Activated T-helper 17 cell treated with anti-CD3 and anti-CD28 coated beads, Interleukin-2, amount 50 U/mL, for 72 hours (primary cell): ENCODE data around the gene LRMDA. TPM values are rescaled to one million over a fixed set of nuclear protein-coding genes. Genes with fewer than 3 reads are reported as not detected.

Source experiments
- ATAC-seq: fragments of 150-1000 bp; cut with Tn5 transposase; replicated peaks from 2 replicates; pipeline ENCODE4 v1.10.0; 2021; ENCODE audit warnings: mild to moderate bottlenecking, moderate library complexity
- H3K27ac Mint-ChIP-seq: one replicate; pipeline ENCODE4 v1.8.0; 2022; ENCODE audit warnings: mixed read lengths
- H3K27me3 Mint-ChIP-seq: one replicate; pipeline ENCODE4 v1.8.0; 2022; ENCODE audit warnings: mixed read lengths
- H3K36me3 Mint-ChIP-seq: one replicate; pipeline ENCODE4 v1.8.0; 2022; ENCODE audit warnings: low read depth, mild to moderate bottlenecking, mixed read lengths
- H3K4me1 Mint-ChIP-seq: one replicate; pipeline ENCODE4 v1.8.0; 2022; ENCODE audit warnings: mixed read lengths
- H3K4me3 Mint-ChIP-seq: one replicate; pipeline ENCODE4 v1.8.0; 2022; ENCODE audit warnings: mild to moderate bottlenecking, mixed read lengths
- H3K9me3 Mint-ChIP-seq: one replicate; pipeline ENCODE4 v1.8.0; 2022; ENCODE audit warnings: mixed read lengths
- total RNA-seq, 2 donors: library from RNA; stranded (reverse); gene quantifications; one replicate each; pipeline ENCODE4 v1.2.3, GENCODE V29; 2022

The LRMDA gene
- total RNA-seq, 2 donors from 2014 or later = not detected

DNA sequence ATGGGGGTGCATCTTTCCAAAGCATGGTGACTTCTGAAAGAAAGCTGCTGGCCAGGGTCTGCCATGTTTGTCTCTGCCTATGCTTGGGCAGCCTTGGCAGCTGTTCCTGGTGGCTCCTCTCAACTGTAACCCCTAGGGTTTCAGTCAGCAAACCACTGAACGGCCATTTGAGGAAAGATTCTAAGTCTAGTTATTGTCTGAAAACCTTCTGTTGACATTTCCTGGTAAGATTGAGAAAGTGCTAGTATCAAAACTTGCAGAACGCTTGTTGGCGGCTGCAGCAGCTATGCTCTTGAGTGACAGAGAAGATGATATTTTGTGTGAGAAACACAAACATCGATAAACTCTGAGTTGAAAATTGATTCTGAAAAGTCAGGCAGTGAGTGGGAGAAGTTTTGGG lies 523.1 kb downstream of the LRMDA start:
- Mint-ChIP-seq H3K4me1 (no peaks in the 10 kb centered on the region), H3K36me3 (no peaks in the 10 kb centered on the region), H3K9me3 (no peaks in the 10 kb centered on the region), H3K27me3 (no peaks in the 10 kb centered on the region), H3K4me3 (no peak overlapping the region), H3K27ac (no peak overlapping the region)
- ATAC-seq = no peak

DNA sequence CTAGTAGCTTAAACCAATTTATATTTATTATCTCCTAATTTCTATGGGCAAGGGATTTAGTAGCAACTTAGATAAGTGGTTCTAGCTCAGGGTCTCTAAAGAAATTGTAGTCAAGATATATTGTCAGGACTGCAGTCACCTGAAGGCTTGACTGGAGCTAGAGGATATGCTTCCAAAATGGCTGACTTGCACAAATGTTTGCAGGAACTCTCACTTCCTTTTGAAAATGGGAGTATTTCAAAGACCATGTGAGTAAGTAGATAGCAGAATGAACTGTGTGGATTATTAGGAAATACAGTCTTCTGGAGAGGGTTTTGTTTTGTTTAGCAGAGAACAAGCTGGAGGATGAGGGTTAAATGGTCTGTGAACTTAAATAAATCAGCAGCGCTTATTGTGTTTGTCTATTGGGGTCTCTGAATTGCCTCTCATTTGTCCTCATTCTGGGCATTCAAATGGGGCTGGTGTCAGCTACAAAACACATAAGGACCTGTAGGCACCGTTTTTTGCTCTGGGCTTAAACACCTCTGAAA lies 524.6 kb downstream of the LRMDA start:
- Mint-ChIP-seq H3K27me3 (no peaks in the 10 kb centered on the region), H3K4me1 (no peaks in the 10 kb centered on the region), H3K9me3 (no peaks in the 10 kb centered on the region), H3K4me3 (no peak overlapping the region), H3K27ac (no peak overlapping the region), H3K36me3 (no peaks in the 10 kb centered on the region)
- ATAC-seq = no peak

DNA sequence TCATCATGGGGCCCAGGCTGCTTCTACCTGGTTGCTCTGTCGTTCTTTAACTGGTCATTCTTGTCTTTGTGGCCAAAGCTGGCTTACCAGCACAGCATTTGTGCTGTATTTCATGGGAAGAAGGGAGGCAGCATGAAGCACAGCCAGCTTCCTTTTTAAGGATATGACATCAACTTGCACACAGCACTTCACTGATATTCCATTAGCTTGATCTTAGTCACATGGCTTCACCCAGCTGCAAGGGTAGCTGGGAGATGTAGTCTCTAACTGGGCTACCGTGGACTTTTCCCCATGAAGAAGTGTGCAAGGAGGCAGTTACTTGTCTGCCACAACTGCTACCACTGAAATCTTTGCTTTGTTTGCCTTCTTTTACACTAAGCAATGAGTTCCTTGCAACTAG lies 525.2 kb downstream of the LRMDA start:
- Mint-ChIP-seq H3K36me3 (no peaks in the 10 kb centered on the region), H3K4me1 (no peaks in the 10 kb centered on the region), H3K27ac (no peak overlapping the region), H3K27me3 (no peaks in the 10 kb centered on the region), H3K9me3 (no peaks in the 10 kb centered on the region), H3K4me3 (no peak overlapping the region)
- no peak for ATAC-seq

DNA sequence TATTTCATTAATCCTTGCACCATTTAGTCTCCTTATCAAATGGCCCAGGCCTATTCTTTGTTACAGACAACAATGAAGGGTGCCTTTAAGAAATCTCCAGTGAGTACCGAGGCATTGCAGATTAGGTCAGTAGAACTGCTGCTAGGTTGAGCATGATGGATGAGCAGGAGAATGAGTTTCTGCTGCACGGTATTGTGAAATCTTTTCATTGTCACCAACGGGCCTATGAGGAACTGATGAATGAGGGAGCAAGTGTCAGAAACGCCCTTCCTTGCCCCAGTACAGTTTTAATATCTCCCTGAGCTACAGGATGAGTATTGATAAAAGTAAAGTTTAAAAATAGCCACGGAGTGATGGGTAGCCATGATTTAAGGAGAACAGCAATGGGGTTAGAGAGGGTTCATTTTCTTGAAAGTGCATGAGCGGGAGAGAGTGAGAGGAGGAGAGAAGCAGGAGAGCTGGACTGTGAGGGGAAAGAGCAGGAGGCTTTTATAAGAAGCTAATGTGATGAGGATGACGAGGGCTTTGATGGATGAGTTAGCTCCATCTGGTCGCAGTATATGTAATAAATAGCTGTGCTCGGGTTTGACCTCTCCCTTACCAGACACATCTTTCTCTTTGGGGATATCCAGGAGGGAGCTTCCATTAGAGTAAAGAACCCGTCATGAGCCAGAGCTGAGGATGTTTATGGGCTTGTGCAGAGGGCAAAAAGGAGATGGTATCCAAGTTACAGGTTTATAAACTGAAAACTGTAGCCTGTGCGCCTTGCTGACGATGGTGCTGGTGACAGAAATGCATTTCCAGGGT lies 526.1 kb downstream of the LRMDA start:
- H3K27ac Mint-ChIP-seq = no peak overlapping the region
- no peaks in the 10 kb centered on the region for H3K27me3 Mint-ChIP-seq
- no peak overlapping the region for H3K4me3 Mint-ChIP-seq
- ATAC-seq = no peak
- no peaks in the 10 kb centered on the region for H3K9me3 Mint-ChIP-seq
- no peaks in the 10 kb centered on the region for H3K4me1 Mint-ChIP-seq
- H3K36me3 Mint-ChIP-seq = no peaks in the 10 kb centered on the region

DNA sequence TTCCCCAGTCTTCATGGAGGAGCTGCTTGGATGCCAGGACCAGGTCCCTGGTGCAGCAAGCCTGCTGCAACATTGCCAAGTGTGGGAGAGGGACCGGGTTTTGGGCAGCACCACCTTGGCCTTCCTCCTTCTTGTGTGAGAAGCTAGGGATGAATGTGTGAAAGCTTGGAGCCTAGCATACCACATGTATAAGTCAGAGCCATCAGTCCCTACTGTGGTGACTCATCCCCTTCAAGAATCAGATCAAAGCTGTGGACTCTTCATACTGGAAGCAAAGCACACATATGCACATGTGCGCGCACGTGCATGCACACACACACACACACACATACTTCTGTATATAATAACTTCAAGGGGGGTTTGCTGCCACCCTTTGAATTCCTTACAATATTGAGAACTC lies 527.8 kb downstream of the LRMDA start:
- ATAC-seq = no peak
- Mint-ChIP-seq H3K36me3 (no peaks in the 10 kb centered on the region), H3K4me3 (no peak overlapping the region), H3K4me1 (no peaks in the 10 kb centered on the region), H3K9me3 (no peaks in the 10 kb centered on the region), H3K27ac (no peak overlapping the region), H3K27me3 (peaks cover 4% of the 10 kb centered on the region)

DNA sequence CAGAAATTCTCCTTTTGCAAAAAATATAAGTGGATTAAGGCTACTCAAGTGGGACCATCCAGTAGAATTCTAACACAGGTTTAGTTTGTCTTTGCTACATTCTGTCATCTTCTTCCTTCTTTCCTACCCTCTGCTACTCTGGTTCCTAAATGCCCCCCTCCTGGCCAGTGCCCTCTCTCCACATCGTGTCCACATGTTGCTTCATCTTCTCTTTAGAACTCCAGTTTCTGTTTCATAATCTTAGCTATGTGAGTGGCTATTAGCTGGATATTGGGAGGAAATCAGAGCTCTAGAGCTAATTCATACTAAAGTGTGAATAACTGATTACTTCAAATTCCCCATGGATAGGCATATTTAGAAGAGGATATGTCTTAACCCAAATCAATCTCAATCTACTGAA lies 528.5 kb downstream of the LRMDA start:
- Mint-ChIP-seq H3K27me3 (peaks cover 4% of the 10 kb centered on the region), H3K4me1 (no peaks in the 10 kb centered on the region), H3K4me3 (no peak overlapping the region), H3K36me3 (no peaks in the 10 kb centered on the region), H3K9me3 (no peaks in the 10 kb centered on the region), H3K27ac (no peak overlapping the region)
- ATAC-seq = no peak

DNA sequence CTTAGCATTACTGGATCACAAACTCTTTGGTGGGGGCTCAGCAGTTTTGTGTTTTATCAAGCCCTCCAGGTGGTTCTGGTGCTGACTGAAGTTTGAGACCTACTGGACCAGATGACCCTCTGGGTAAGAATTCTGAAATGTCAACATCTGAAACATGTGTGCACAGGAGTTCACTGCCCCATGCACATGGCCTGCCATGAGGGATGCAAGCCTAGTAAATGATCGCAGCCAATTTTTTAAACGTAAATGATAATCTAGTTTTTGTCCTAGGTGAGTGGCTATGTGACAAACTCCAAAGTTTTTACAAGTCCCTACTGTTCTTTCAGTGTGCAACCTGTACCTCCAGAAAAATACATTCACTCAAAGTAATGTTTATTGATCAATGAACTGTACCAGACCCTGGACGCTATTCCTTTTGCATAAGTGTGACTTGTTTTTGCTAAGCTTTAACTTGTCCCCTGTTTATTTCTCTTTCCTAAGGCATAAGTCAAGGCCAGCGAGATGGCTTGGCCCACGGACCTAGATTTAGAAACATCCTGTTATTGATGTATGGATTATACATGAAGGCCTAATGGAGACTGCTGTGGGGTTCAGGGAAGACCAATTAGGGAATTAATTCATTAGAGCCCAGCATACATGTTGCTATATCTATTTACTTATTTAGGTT lies 531.1 kb downstream of the LRMDA start:
- Mint-ChIP-seq H3K4me1 (no peaks in the 10 kb centered on the region), H3K36me3 (no peaks in the 10 kb centered on the region), H3K4me3 (no peak overlapping the region), H3K27me3 (peaks cover 6% of the 10 kb centered on the region), H3K9me3 (no peaks in the 10 kb centered on the region), H3K27ac (no peak overlapping the region)
- ATAC-seq = no peak

DNA sequence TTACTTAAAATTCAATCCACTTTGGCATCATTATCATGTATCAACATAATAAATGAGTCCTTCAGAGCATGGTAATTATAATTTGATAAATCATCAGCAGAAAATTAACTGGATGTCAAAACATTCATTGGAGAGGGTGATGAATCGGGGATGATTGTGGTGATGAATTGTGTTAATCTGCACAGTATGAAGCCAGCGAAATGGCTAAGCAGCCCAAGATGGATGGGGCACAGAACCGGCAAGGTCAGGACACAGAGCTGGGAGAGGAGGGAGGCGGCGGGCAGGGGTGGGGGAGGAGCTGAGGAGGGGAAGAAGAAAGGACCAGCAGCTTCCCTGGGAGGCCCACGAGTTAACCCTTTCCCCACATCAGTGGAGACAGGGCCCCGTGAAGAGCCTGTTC lies 536.1 kb downstream of the LRMDA start:
- no peaks in the 10 kb centered on the region for H3K36me3 Mint-ChIP-seq
- no peaks in the 10 kb centered on the region for H3K4me1 Mint-ChIP-seq
- no peak overlapping the region for H3K27ac Mint-ChIP-seq
- no peak overlapping the region for H3K4me3 Mint-ChIP-seq
- no peak for ATAC-seq
- no peaks in the 10 kb centered on the region for H3K9me3 Mint-ChIP-seq
- peaks cover 7% of the 10 kb centered on the region for H3K27me3 Mint-ChIP-seq

DNA sequence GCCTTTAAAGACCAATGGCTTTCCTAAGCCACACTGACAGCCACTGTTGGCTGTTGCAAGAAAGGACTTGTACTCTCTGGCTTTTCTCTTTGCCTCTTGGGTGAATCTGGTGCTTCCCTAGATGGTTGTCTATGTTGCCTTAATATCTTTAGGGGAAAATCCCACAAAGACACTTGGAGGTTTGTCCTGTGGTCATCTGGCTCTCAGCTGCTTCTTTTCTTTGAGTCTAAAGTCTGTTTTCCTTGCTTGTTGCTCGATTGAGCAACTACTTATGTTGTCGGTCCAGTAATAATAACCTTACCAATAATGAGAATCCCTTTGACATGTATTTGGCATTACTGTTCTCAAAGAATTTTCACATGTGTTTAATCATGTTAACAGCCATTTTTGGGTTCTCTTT lies 537.6 kb downstream of the LRMDA start:
- Mint-ChIP-seq H3K27me3 (peaks cover 3% of the 10 kb centered on the region), H3K4me3 (no peak overlapping the region), H3K4me1 (no peaks in the 10 kb centered on the region), H3K36me3 (no peaks in the 10 kb centered on the region), H3K9me3 (no peaks in the 10 kb centered on the region), H3K27ac (no peak overlapping the region)
- ATAC-seq = no peak

DNA sequence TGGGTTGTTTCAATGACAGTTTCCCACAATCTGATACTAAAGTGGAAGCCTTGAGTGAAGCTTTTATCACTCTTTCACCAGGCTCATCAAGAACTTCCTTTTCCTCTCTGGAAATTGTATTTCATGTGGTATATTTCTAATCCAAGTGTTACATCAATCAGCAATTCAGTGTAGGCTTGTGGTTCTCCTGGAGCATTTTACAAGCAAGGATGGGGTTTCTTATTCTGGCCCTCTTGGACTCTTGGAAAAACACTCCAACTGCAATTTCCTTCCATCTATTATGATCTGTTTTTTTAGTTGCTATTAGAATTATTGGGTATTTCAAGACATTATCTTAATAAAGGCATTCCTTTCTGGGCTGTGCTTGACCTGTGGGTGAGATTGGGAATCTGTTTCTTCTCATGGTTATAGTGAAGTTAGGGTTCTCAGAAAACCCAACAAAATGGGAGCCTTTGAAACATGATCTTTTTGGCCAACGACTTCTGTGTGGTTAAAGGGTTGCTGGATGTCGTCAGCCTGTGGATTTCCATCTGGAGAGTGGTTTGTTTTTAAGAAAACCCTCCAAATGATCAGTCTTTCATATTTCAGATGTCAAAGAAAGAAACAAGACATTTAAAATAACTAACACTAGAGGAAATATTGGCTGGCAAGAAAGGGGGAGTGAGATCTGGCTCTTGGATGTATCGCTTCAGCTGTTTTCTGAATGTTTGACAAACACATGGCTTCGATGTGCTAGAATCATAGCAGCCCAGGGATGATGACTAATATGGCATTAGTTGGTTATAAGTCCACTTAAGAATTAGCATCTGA lies 540.2 kb downstream of the LRMDA start:
- Mint-ChIP-seq H3K27me3 (peaks cover 3% of the 10 kb centered on the region), H3K4me3 (no peak overlapping the region), H3K9me3 (no peaks in the 10 kb centered on the region), H3K27ac (no peak overlapping the region), H3K4me1 (no peaks in the 10 kb centered on the region), H3K36me3 (no peaks in the 10 kb centered on the region)
- no peak for ATAC-seq

DNA sequence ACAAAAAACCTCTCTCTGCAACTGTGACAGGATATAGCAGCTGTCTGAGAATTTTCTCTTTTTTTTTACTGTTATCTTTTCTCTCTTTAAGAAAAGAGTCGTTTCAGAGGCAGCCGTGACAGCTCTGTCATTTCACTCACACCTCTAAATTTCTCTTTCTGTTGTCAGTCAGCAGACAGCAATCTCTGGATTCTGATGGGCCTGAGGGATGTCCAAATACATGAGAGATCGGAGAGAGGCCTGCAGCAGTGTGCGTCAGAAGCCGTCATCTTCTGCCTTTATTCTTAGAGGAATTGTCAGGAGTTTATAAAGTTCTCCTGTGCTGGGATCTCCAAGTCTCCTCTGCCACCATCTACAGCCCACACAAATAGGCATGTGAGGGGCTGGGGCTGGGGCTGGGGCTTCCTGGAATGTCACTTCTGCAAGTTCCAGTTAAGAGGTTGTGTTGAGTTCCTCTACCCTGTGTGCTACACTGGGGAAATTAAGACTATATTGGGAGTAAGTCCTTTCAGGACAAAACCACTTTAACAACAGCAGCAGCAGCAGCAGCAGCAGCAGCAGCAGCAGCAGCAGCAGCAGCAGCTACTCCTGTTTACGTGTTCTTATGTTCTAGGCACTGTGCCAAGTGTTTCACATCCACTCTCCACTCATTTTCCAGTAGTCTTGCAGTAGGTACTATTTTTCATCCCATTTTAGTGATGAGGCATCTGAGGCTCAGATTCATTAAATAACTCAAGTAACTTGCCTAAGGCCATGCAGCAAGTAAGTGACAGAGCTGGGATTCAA lies 541.3 kb downstream of the LRMDA start:
- Mint-ChIP-seq H3K4me1 (no peaks in the 10 kb centered on the region), H3K27me3 (no peaks in the 10 kb centered on the region), H3K4me3 (no peak overlapping the region), H3K36me3 (no peaks in the 10 kb centered on the region), H3K9me3 (no peaks in the 10 kb centered on the region), H3K27ac (no peak overlapping the region)
- no peak for ATAC-seq

DNA sequence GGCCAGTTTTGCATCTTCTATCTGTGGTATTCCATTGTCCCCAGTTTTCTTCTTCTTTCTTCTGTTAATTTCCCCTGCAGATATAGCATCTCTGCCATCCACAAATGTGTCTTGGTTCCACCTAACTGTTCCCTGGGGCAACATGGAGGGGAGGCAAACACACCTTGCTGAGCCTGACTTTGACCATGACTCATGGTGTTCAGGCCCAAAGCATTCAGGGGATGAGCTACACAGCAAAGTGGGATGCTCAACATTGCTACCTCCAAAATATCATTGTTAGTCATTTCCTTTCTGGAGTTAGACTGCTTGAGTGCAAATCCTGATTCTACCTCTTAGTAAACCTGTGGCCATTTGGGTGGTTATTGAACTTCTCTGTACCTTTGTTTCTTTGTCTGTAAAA lies 542.7 kb downstream of the LRMDA start:
- H3K27ac Mint-ChIP-seq = no peak overlapping the region
- H3K9me3 Mint-ChIP-seq = no peaks in the 10 kb centered on the region
- H3K27me3 Mint-ChIP-seq = no peaks in the 10 kb centered on the region
- H3K4me3 Mint-ChIP-seq = no peak overlapping the region
- no peaks in the 10 kb centered on the region for H3K36me3 Mint-ChIP-seq
- no peaks in the 10 kb centered on the region for H3K4me1 Mint-ChIP-seq
- no peak for ATAC-seq

DNA sequence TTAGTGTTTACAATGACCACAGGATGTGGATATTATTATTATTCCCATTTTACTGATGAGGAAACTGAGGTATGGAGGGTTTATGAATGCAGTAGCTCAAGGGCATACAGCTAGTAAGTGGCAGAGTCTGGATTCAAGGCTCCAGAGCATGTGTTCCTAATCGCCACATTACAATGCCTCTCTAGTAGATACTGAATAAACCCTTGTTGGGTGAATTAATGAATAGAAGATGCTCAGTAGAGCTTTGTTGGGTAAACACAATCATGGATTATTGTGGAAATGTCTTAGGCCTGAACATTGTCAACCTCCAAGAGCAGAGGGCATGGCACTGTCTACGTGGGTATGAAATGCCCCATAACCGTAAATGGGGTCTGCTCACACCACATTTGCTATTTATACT lies 545.3 kb downstream of the LRMDA start:
- no peak for ATAC-seq
- Mint-ChIP-seq H3K27me3 (no peaks in the 10 kb centered on the region), H3K4me3 (no peak overlapping the region), H3K4me1 (no peaks in the 10 kb centered on the region), H3K36me3 (no peaks in the 10 kb centered on the region), H3K27ac (no peak overlapping the region), H3K9me3 (no peaks in the 10 kb centered on the region)

DNA sequence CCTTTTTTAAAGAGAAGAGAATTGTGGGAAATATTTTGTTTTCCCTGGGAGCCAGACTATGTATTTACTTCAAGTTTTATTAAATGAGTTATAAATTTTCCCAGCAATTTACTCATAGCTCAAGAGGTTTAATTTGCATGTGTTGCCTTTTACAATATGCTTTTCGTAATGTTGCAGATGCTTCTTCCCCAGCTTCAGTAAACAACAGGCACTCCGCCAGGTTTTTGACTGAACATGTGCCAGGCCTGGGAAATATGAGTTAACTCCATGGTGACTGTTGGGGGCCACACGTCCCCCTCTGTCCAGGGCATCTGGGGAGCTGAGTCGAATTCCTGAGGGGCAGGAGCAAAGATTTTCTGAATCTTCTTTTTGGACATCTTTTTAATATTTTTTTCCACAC lies 545.7 kb downstream of the LRMDA start:
- Mint-ChIP-seq H3K4me3 (no peak overlapping the region), H3K27me3 (no peaks in the 10 kb centered on the region), H3K27ac (no peak overlapping the region), H3K36me3 (no peaks in the 10 kb centered on the region), H3K4me1 (no peaks in the 10 kb centered on the region), H3K9me3 (no peaks in the 10 kb centered on the region)
- ATAC-seq = no peak
